Keratinocyte (primary cell): ENCODE results near the gene PLEKHG5. TPM values are rescaled to one million over a fixed set of nuclear protein-coding genes. Genes with fewer than 3 reads are reported as not detected.

Experiments used
- DNase-seq: peaks from one replicate; pipeline ENCODE4 v3.0.0-alpha.2; 2011; ENCODE audit warnings: low read depth, missing footprints, low spot score
- FAIRE-seq: peaks from 2 replicates; lab custom pipeline; 2011; peaks lifted over from hg19 to GRCh38; lab: Jason Lieb, UNC
- H2AFZ ChIP-seq: 2 replicates; pipeline ENCODE4 v1.6.0; 2012; ENCODE audit warnings: low read length, control low read depth, inconsistent platforms; ENCODE audit not compliant: control insufficient read depth
- H3K27ac ChIP-seq: 2 replicates; pipeline ENCODE4 v1.5.1; 2011; ENCODE audit warnings: low read length; ENCODE audit not compliant: control insufficient read depth, insufficient read depth
- H3K27me3 ChIP-seq: 3 replicates; pipeline ENCODE4 v1.6.0; 2011; ENCODE audit warnings: low read length; ENCODE audit not compliant: control insufficient read depth, insufficient read depth; ENCODE audit errors: extremely low read depth
- H3K36me3 ChIP-seq, 2 experiments: 2 replicates in 1 of 2; 3 replicates in 1 of 2; pipeline ENCODE4 v1.5.1; 2011; ENCODE audit warnings: low read length in 2 of 2, mild to moderate bottlenecking in 1 of 2; ENCODE audit not compliant: control insufficient read depth in 2 of 2, insufficient read depth in 2 of 2; ENCODE audit errors: extremely low read depth in 1 of 2
- H3K4me1 ChIP-seq: 3 replicates; pipeline ENCODE4 v1.5.1; 2011; ENCODE audit warnings: low read length; ENCODE audit not compliant: control insufficient read depth, insufficient read depth; ENCODE audit errors: extremely low read depth
- H3K4me2 ChIP-seq: 3 replicates; pipeline ENCODE4 v1.6.0; 2011; ENCODE audit warnings: low read depth, low read length; ENCODE audit not compliant: control insufficient read depth, insufficient read depth; ENCODE audit errors: extremely low read depth
- H3K4me3 ChIP-seq, 3 experiments: fragments of 200-600 bp in 1 of 3; sonication (generic) in 1 of 3; 2 replicates in 2 of 3; 3 replicates in 1 of 3; pipeline ENCODE4 v1.5.1; 2011 to 2016; ENCODE audit warnings: low read length in 3 of 3, mild to moderate bottlenecking in 3 of 3, control low read depth in 2 of 3, inconsistent platforms in 1 of 3, low read depth in 1 of 3, mixed read lengths in 1 of 3, mixed run types in 1 of 3, moderate library complexity in 1 of 3; ENCODE audit not compliant: control insufficient read depth in 2 of 3, insufficient read depth in 2 of 3; ENCODE audit errors: extremely low read depth in 1 of 3
- H3K79me2 ChIP-seq: 2 replicates; pipeline ENCODE4 v1.6.0; 2012; ENCODE audit warnings: low read length; ENCODE audit not compliant: control insufficient read depth, insufficient read depth
- H3K9ac ChIP-seq: 3 replicates; pipeline ENCODE4 v1.6.0; 2011; ENCODE audit warnings: low read length; ENCODE audit not compliant: control insufficient read depth, insufficient read depth; ENCODE audit errors: extremely low read depth
- H3K9me1 ChIP-seq: 3 replicates; pipeline ENCODE4 v1.6.0; 2011; ENCODE audit warnings: low read length; ENCODE audit not compliant: control insufficient read depth, insufficient read depth; ENCODE audit errors: extremely low read depth
- H3K9me3 ChIP-seq: 2 replicates; pipeline ENCODE4 v1.5.1; 2012; ENCODE audit warnings: low read depth, low read length; ENCODE audit not compliant: control insufficient read depth
- H4K20me1 ChIP-seq: 3 replicates; pipeline ENCODE4 v1.6.0; 2011; ENCODE audit warnings: low read length; ENCODE audit not compliant: control insufficient read depth, insufficient read depth; ENCODE audit errors: extremely low read depth
- EZH2 ChIP-seq: IDR thresholded peaks from one replicate; pipeline ENCODE4 v1.6.1; 2012; ENCODE audit warnings: inconsistent platforms, mild to moderate bottlenecking, low read length, moderate library complexity
- dilution Hi-C: fragments of 300-500 bp; cut with MboI; formaldehyde crosslinking; loops from one replicate; pipeline ENCODE4 v1.7.0; 2020; ENCODE audit warnings: low sequenced_read_pairs; ENCODE audit not compliant: extremely low pct_ligation_motif_present
- polyA plus RNA-seq, 5 experiments: library from polyadenylated mRNA; depleted of rRNA in 3 of 5; stranded (reverse) in 3 of 5; stranded (forward) in 1 of 5; unstranded in 1 of 5; fragments of >200 nt; gene quantifications; 1 replicate in 1 of 5; 2 replicates in 3 of 5; 3 replicates in 1 of 5; pipeline versions ENCODE4 v1.2.1 to v1.2.3, GENCODE V29; 2011 to 2012; ENCODE audit warnings: missing spikeins in 2 of 5, low read depth in 1 of 5, low replicate concordance in 1 of 5
- TF ChIP-seq, protein P1 (sequence below), 3 experiments: IDR thresholded peaks in 1 of 3; conservative IDR thresholded peaks in 1 of 3; optimal IDR thresholded peaks in 1 of 3; 2 replicates in 2 of 3; 3 replicates in 1 of 3; pipeline versions ENCODE3 to v1.5.1; 2011; ENCODE audit warnings: low read length in 3 of 3, mild to moderate bottlenecking in 3 of 3, moderate library complexity in 2 of 3, control low read depth in 1 of 3, inconsistent platforms in 1 of 3; ENCODE audit not compliant: insufficient read depth in 2 of 3; ENCODE audit errors: extremely low read depth in 1 of 3

The PLEKHG5 gene
- polyA plus RNA-seq, 1 donor (not counting 4 experiments of a cell fraction or from before 2014, with no cell fraction given) = 11.8 TPM

GRCh38 chr1:6464514-6464836, 27.0 kb downstream of the PLEKHG5 start:
- H3K36me3 ChIP-seq = peaks cover 42 to 58% of the 10 kb centered on the region in 2 experiments
- no peaks in the 10 kb centered on the region for H3K79me2 ChIP-seq
- H3K4me2 ChIP-seq = no peak overlapping the region
- no peak overlapping the region for H3K27ac ChIP-seq
- no peak for FAIRE-seq
- dilution Hi-C loops = no loop called here
- H3K27me3 ChIP-seq = no peaks in the 10 kb centered on the region
- H3K9ac ChIP-seq = no peak overlapping the region
- H3K4me3 ChIP-seq = no peak overlapping the region
- H3K9me1 ChIP-seq = no peaks in the 10 kb centered on the region
- H3K4me1 ChIP-seq = no peaks in the 10 kb centered on the region
- H3K9me3 ChIP-seq = no peaks in the 10 kb centered on the region
- TF ChIP-seq EZH2 = no peak
- TF ChIP-seq, protein P1, sequence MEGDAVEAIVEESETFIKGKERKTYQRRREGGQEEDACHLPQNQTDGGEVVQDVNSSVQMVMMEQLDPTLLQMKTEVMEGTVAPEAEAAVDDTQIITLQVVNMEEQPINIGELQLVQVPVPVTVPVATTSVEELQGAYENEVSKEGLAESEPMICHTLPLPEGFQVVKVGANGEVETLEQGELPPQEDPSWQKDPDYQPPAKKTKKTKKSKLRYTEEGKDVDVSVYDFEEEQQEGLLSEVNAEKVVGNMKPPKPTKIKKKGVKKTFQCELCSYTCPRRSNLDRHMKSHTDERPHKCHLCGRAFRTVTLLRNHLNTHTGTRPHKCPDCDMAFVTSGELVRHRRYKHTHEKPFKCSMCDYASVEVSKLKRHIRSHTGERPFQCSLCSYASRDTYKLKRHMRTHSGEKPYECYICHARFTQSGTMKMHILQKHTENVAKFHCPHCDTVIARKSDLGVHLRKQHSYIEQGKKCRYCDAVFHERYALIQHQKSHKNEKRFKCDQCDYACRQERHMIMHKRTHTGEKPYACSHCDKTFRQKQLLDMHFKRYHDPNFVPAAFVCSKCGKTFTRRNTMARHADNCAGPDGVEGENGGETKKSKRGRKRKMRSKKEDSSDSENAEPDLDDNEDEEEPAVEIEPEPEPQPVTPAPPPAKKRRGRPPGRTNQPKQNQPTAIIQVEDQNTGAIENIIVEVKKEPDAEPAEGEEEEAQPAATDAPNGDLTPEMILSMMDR (optimal IDR thresholded peaks at IDR 0.05 in 1 of 3, IDR thresholded peaks at IDR 0.05 in 1 of 3, conservative IDR thresholded peaks at IDR 0.05 in 1 of 3; ENCODE audit: extremely low read depth in 1 of 3, insufficient read depth in 2 of 3, low read length in 3 of 3) = peak in 1 of 3 experiments; percentile 26
- H2AFZ ChIP-seq = no peak overlapping the region
- no peaks in the 10 kb centered on the region for H4K20me1 ChIP-seq
- no peak for DNase-seq

- DNase-seq (no peak), FAIRE-seq (no peak)
- Histone ChIP-seq H3K4me2 (no peak overlapping the region), H3K27ac (no peak overlapping the region), H3K9me1 (no peaks in the 10 kb centered on the region), H3K4me3 (no peak overlapping the region), H3K79me2 (no peaks in the 10 kb centered on the region), H3K27me3 (no peaks in the 10 kb centered on the region), H3K36me3 (peaks cover 34 to 44% of the 10 kb centered on the region in 2 experiments), H3K9ac (no peak overlapping the region), H4K20me1 (no peaks in the 10 kb centered on the region), H3K4me1 (no peaks in the 10 kb centered on the region), H2AFZ (no peak overlapping the region), H3K9me3 (no peaks in the 10 kb centered on the region)
- dilution Hi-C loops = no loop called here
- TF ChIP-seq, protein P1 (optimal IDR thresholded peaks at IDR 0.05 in 1 of 3, IDR thresholded peaks at IDR 0.05 in 1 of 3, conservative IDR thresholded peaks at IDR 0.05 in 1 of 3; ENCODE audit: extremely low read depth in 1 of 3, insufficient read depth in 2 of 3, low read length in 3 of 3) = no peak
- no peak for TF ChIP-seq EZH2
Measured at GRCh38 chr1:6463120-6463412, 28.4 kb downstream of the PLEKHG5 start.
